BLaER1 treated with 17β-estradiol and CSF1 and Interleukin-3, amounts not matched to agents 10 nM and 100 nM (cell line): Measurements from ENCODE around the gene FOCAD.
A peak's percentile ranks its signal among the peaks of the same experiment; 100 is the strongest.

Experiments used
- H3K27ac ChIP-seq, 11 experiments: shearing (Covaris generic); formaldehyde crosslinking; 2 replicates each; pipeline ENCODE4 v1.8.1; 2022
- H3K27me3 ChIP-seq, 11 experiments: shearing (Covaris generic); formaldehyde crosslinking; 2 replicates each; pipeline ENCODE4 v1.8.1; 2022
- H3K36me3 ChIP-seq, 11 experiments: shearing (Covaris generic); formaldehyde crosslinking; 2 replicates each; pipeline ENCODE4 v1.8.1; 2022
- H3K4me1 ChIP-seq, 10 experiments: shearing (Covaris generic); formaldehyde crosslinking; 2 replicates each; pipeline ENCODE4 v1.8.1; 2022
- H3K4me2 ChIP-seq, 11 experiments: shearing (Covaris generic); formaldehyde crosslinking; 2 replicates each; pipeline ENCODE4 v1.8.1; 2022
- H3K4me3 ChIP-seq, 10 experiments: shearing (Covaris generic); formaldehyde crosslinking; 2 replicates each; pipeline ENCODE4 v1.8.1; 2022
- H3K9ac ChIP-seq, 11 experiments: shearing (Covaris generic); formaldehyde crosslinking; 2 replicates each; pipeline ENCODE4 v1.8.1; 2022
- H3K9me3 ChIP-seq, 11 experiments: shearing (Covaris generic); formaldehyde crosslinking; replicated peaks in 1 of 11; 2 replicates each; pipeline ENCODE4 v1.8.1; 2022
- H4K20me1 ChIP-seq, 11 experiments: shearing (Covaris generic); formaldehyde crosslinking; 2 replicates each; pipeline ENCODE4 v1.8.1; 2022
- Cebpa-rat ChIP-seq, 11 experiments: shearing (Covaris generic); IDR thresholded peaks; 2 replicates each; pipeline ENCODE4 v1.8.1; 2022

The FOCAD gene

DNA sequence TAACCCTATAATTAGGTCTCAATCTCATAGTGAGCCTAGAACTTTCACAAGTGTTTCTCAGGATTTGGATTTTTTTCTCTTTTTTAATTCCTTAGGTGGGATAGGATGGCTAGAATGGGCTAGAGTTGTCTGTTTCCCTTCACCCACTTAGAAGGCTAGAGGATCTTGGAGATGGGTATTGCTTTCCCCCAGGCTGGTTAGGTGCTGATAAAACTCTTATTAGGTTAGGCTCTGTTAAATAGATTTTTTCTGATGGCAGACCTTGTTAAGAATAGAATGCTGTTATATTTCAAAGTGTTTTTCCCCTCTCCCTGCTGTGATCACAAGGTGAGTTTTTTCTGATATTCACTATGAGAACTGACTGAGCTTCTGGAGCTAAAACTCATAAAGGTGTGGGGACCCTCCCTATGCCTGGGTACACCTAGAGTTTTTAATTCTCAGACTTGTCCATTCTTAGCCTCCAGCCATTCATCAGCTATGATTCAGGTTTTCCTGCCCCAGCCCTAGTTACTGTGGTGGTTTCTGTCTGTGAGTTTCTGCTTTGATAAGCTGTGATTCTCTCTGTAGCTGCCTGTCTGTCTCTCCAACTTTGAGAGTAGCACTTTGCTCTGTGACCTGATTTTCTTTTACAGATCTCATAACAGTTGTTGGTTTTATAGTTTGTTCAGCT lies 215.0 kb downstream of the FOCAD start:
- Histone ChIP-seq H4K20me1 (no peaks in the 10 kb centered on the region), H3K9ac (no peak overlapping the region), H3K4me1 (no peaks in the 10 kb centered on the region), H3K27ac (no peak overlapping the region), H3K36me3 (no peaks in the 10 kb centered on the region), H3K4me3 (no peak overlapping the region), H3K27me3 (no peaks in the 10 kb centered on the region), H3K9me3 (no peaks in the 10 kb centered on the region), H3K4me2 (no peak overlapping the region)
- TF ChIP-seq Cebpa-rat (IDR thresholded peaks at IDR 0.05) = no peak

DNA sequence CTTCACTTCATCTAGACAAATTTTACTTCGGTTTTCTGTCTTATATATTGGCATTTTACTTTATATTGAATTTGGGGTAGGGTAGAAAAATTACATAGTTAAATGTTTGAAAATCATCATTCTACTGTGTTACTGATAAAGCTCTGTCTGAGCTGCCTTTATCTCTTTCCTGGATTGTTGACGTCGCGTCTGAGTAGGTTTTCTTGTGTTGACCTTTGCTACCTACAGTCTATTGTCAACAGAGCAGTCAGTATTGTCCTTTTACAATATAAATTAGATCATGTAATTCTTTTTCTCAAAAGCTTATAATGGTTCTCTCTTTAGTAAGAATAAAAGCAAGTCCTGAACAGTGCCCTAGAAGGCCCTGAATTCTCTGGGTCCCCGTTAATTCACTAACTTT lies 219.2 kb downstream of the FOCAD start:
- H3K4me1 ChIP-seq = no peaks in the 10 kb centered on the region
- H3K36me3 ChIP-seq = peaks cover 0 to 7% (median 0%) of the 10 kb centered on the region in 11 experiments; a peak in 1 of 22 replicates
- no peak overlapping the region for H3K9ac ChIP-seq
- H3K27ac ChIP-seq = no peak overlapping the region
- no peak overlapping the region for H3K4me2 ChIP-seq
- no peak overlapping the region for H3K4me3 ChIP-seq
- no peaks in the 10 kb centered on the region for H4K20me1 ChIP-seq
- H3K9me3 ChIP-seq = no peaks in the 10 kb centered on the region
- H3K27me3 ChIP-seq = no peaks in the 10 kb centered on the region
- no peak for TF ChIP-seq Cebpa-rat (IDR thresholded peaks at IDR 0.05)

DNA sequence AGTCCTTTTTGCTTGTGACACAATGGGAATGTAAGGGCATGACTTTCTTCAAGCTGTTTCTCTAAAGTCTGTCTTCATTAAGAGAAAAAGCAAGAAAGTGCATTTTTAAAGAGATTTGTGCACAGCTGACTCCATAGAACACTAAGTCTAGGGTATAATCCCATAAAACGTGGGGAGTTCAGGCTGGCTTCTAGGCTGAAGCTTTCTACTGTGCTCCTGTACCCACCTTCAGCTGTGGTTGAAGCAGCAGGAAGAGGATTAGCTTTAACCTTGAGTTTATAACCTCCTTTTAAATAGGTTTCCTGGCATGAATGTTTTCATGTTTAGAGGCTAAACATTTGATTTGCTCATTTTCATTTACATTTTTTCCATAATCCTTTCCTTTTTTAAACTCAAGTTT lies 220.9 kb downstream of the FOCAD start:
- H3K27ac ChIP-seq = no peak overlapping the region
- H3K4me1 ChIP-seq = no peaks in the 10 kb centered on the region
- H3K27me3 ChIP-seq = no peaks in the 10 kb centered on the region
- H3K4me2 ChIP-seq = no peak overlapping the region
- no peaks in the 10 kb centered on the region for H3K9me3 ChIP-seq
- no peaks in the 10 kb centered on the region for H4K20me1 ChIP-seq
- H3K9ac ChIP-seq = no peak overlapping the region
- H3K4me3 ChIP-seq = no peak overlapping the region
- H3K36me3 ChIP-seq = peaks cover 0 to 7% (median 0%) of the 10 kb centered on the region in 11 experiments; a peak in 1 of 22 replicates
- TF ChIP-seq Cebpa-rat (IDR thresholded peaks at IDR 0.05) = no peak

DNA sequence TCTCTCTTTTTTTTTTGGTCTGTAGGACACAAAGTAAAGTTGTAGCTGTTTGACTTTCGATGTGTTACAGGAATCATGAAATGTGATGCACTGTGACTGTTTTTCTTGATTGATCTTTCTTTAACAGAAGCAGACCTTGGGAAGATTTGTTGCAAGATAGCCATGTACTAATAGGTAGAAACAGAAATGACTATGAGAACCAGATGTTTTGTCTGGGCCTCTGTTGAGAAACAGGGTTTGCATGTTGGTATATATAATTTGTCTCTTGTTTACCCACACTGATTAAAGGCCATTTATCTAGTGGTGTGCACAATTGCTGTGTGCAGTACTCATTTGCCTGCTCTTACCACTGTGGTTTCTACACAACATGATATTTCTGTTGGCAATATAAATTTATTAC lies 222.3 kb downstream of the FOCAD start:
- peaks cover 0 to 7% (median 0%) of the 10 kb centered on the region in 11 experiments; a peak in 1 of 22 replicates for H3K36me3 ChIP-seq
- H3K9ac ChIP-seq = no peak overlapping the region
- no peaks in the 10 kb centered on the region for H4K20me1 ChIP-seq
- H3K9me3 ChIP-seq = no peaks in the 10 kb centered on the region
- no peaks in the 10 kb centered on the region for H3K27me3 ChIP-seq
- H3K4me1 ChIP-seq = no peaks in the 10 kb centered on the region
- no peak overlapping the region for H3K27ac ChIP-seq
- TF ChIP-seq Cebpa-rat (IDR thresholded peaks at IDR 0.05) = no peak
- H3K4me3 ChIP-seq = no peak overlapping the region
- H3K4me2 ChIP-seq = no peak overlapping the region

DNA sequence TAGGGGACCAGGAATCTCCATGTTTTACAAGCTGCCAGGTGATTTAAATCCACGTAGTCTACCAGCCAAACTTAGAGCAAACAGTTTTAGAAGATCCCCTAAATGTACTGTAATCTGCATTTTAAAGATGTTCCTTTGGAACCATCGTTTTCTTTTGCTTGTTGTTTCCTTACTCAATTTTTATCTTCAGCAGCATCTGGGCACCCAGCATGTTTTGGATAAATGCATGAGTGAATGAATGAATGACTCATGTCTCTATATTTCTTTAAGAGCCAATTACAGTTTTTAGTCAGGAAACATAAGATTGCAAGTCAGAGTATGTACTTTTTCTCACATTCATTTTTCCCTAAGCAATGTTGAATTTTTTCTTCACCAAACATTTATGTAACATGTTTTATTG lies 224.4 kb downstream of the FOCAD start:
- H3K9me3 ChIP-seq = no peaks in the 10 kb centered on the region
- no peak overlapping the region for H3K27ac ChIP-seq
- H3K36me3 ChIP-seq = peaks cover 0 to 18% (median 0%) of the 10 kb centered on the region in 11 experiments; a peak in 3 of 22 replicates
- H3K27me3 ChIP-seq = no peaks in the 10 kb centered on the region
- H3K4me1 ChIP-seq = no peaks in the 10 kb centered on the region
- no peak for TF ChIP-seq Cebpa-rat (IDR thresholded peaks at IDR 0.05)
- H4K20me1 ChIP-seq = no peaks in the 10 kb centered on the region
- H3K4me3 ChIP-seq = no peak overlapping the region
- H3K9ac ChIP-seq = no peak overlapping the region
- H3K4me2 ChIP-seq = no peak overlapping the region

DNA sequence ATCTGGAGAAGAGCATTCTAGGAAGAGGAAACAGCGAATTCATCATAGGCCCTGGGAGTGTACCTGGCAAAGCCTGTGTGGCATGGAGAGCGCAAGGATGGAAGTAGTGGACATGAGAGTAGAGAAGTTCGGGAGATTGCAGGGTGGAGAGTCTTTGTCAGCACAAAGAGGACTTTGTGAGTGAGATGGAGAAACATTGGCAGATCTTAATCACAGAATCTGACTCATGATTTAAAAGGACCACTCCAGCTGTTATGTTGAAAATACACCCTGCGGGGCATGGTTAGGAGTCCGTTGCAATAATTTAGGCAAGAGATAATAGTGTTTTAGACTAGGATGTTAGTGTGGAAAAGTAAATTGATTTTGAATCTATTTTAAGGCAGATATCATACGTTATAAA lies 230.5 kb downstream of the FOCAD start:
- Histone ChIP-seq H3K4me1 (no peaks in the 10 kb centered on the region), H3K9me3 (peaks cover 0 to 17% (median 0%) of the 10 kb centered on the region in 11 experiments; a peak in 7 of 22 replicates), H3K4me3 (no peak overlapping the region), H3K4me2 (no peak overlapping the region), H3K27me3 (no peaks in the 10 kb centered on the region), H3K9ac (no peak overlapping the region), H3K36me3 (peaks cover 0 to 47% (median 0%) of the 10 kb centered on the region in 11 experiments; a peak in 8 of 22 replicates), H3K27ac (no peak overlapping the region), H4K20me1 (no peaks in the 10 kb centered on the region)
- no peak for TF ChIP-seq Cebpa-rat (IDR thresholded peaks at IDR 0.05)

DNA sequence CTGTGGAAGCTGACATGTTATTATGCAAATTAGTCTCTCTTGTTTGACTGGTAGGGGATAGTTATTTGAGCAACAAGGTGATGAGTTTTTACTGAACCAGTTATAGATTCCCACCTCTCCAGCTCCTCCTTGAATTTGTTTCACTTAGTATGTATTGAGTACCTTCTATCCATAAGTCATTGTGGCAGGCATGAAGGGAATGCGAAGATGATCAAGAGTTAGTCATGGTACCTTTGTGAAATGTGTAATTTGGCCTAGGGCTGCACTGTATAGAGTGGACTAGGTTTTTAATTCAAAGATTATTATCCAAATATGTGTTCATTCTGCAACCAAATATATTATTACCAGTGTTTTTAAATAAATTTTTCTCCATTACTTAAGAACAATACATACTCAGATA lies 237.3 kb downstream of the FOCAD start:
- Histone ChIP-seq H3K36me3 (peaks cover 0 to 25% (median 0%) of the 10 kb centered on the region in 11 experiments; a peak in 7 of 22 replicates), H3K4me2 (no peak overlapping the region), H4K20me1 (no peaks in the 10 kb centered on the region), H3K4me3 (no peak overlapping the region), H3K9ac (no peak overlapping the region), H3K9me3 (peaks cover 0 to 17% (median 0%) of the 10 kb centered on the region in 11 experiments; a peak in 7 of 22 replicates), H3K27ac (no peak overlapping the region), H3K27me3 (no peaks in the 10 kb centered on the region), H3K4me1 (peaks cover 0 to 17% (median 2%) of the 10 kb centered on the region in 10 experiments; a peak in 10 of 20 replicates)
- TF ChIP-seq Cebpa-rat (IDR thresholded peaks at IDR 0.05) = no peak

DNA sequence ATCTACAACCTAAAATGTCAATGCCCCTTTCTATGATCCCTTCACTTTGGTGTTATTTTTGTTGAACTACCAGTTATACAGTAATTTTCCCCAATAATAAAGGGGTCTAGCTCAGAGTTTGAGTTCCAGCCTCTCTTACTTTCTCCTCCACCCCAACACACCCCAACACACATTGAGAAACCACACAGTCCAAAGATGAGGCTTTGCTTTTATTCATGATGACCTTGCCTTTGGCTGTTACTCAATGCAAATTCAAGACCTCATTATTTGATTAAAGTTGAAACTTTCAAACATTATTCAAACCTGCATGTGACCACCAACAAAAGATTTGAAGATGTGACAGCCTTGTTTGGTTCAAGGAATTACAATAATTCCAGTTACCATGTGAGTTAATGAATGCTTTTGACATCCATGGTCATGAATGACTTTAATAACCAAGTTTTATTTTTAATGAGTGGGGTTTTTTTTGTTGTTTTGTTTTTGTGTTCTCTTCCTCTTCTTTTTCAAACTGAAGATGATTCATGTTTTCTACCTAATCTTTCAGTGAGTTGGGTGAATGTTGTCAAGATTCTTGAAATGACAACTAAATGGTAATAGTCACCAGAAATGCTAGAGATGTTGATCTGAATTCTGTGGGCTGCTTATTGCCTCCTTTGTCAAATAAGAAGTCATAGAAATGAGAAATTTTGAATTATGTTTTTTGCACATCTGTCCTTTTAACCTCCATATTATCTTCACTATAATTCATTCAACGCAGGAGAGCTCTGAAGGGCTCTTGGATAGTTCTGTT lies 241.4 kb downstream of the FOCAD start:
- H3K4me1 ChIP-seq = peaks cover 0 to 17% (median 2%) of the 10 kb centered on the region in 10 experiments; a peak in 10 of 20 replicates
- TF ChIP-seq Cebpa-rat (IDR thresholded peaks at IDR 0.05) = no peak
- H3K9me3 ChIP-seq = no peaks in the 10 kb centered on the region

DNA sequence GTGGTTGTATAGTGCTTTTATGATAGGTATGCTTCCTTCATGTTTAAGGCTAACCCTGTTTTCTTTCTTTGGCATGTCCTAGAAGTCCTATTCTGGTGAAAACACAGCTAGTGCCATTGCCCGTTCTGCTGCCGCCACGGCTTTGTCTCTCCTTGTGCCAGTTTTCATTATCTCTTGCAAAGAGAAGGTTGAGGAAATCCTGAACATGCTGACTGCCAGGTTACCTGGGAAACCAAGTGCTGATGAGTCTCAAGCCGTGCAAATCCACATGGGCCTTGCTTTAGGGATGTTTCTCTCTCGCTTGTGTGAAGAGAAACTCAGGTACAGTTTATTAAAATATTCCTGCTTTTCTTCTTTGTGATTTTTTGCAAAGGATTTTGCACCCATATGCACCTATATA lies 245.2 kb downstream of the FOCAD start:
- Histone ChIP-seq H3K4me1 (peaks cover 0 to 7% (median 2%) of the 10 kb centered on the region in 10 experiments; a peak in 10 of 20 replicates), H3K4me2 (no peak overlapping the region), H3K9me3 (no peaks in the 10 kb centered on the region), H3K36me3 (peaks cover 0 to 12% (median 0%) of the 10 kb centered on the region in 11 experiments; a peak in 2 of 22 replicates), H3K27ac (no peak overlapping the region), H3K9ac (no peak overlapping the region), H3K4me3 (no peak overlapping the region), H4K20me1 (no peaks in the 10 kb centered on the region), H3K27me3 (no peaks in the 10 kb centered on the region)
- TF ChIP-seq Cebpa-rat (IDR thresholded peaks at IDR 0.05) = no peak

More for the DNA sequence above, 241.4 kb downstream of the FOCAD start:
- no peaks in the 10 kb centered on the region for H4K20me1 ChIP-seq
- peak overlapping the region in 1 of 11 experiments; percentile 46; a peak in 1 of 22 replicates for H3K4me2 ChIP-seq
- H3K4me3 ChIP-seq = no peak overlapping the region
- no peak overlapping the region for H3K27ac ChIP-seq
- H3K9ac ChIP-seq = no peak overlapping the region
- H3K36me3 ChIP-seq = peaks cover 0 to 4% (median 0%) of the 10 kb centered on the region in 11 experiments; a peak in 1 of 22 replicates
- no peaks in the 10 kb centered on the region for H3K27me3 ChIP-seq
